B cell (primary cell): ENCODE results near the gene FGF3. TPM values are rescaled to one million over a fixed set of nuclear protein-coding genes. Genes with fewer than 3 reads are reported as not detected.

Experiments used
- ATAC-seq: fragments of 200-7000 bp; cut with Tn5 transposase; one replicate; pipeline ENCODE4 v1.10.0; 2021; ENCODE audit warnings: low read depth, mild to moderate bottlenecking, moderate number of reproducible peaks, moderate library complexity
- CTCF ChIA-PET: fragments of 350-600 bp; sonication (Branson Sonifier 250); formaldehyde crosslinking; loops from one replicate; lab custom pipeline; 2021; ENCODE audit warnings: antibody characterized with exemption, inconsistent platforms; lab: Charles Lee
- POLR2A ChIA-PET: fragments of 350-600 bp; sonication (Branson Sonifier 250); formaldehyde crosslinking; loops from one replicate; lab custom pipeline; 2021; ENCODE audit warnings: antibody characterized with exemption; lab: Charles Lee
- DNase-seq: peaks from one replicate; pipeline ENCODE4 v3.0.0; 2013
- H2AFZ ChIP-seq: 2 replicates; pipeline ENCODE4 v1.6.1; 2012; ENCODE audit warnings: mild to moderate bottlenecking, low read depth, low read length; ENCODE audit not compliant: insufficient read depth, poor library complexity, severe bottlenecking
- H3K27ac ChIP-seq, 2 donors: 1 replicate in 1 of 2; 2 replicates in 1 of 2; pipeline ENCODE4 v1.5.1; 2012 to 2013; ENCODE audit warnings: low read length in 2 of 2, mild to moderate bottlenecking in 2 of 2, moderate library complexity in 1 of 2
- H3K27me3 ChIP-seq, 4 experiments: fragments of 200-600 bp in 1 of 4; sonication (generic) in 1 of 4; replicated peaks in 1 of 4; 1 replicate in 2 of 4; 2 replicates in 2 of 4; pipeline versions ENCODE4 v1.6.1 to v1.7.0; 2013 to 2016; ENCODE audit warnings: low read length in 3 of 4, mild to moderate bottlenecking in 2 of 4, mixed read lengths in 1 of 4, moderate library complexity in 1 of 4; ENCODE audit not compliant: insufficient read depth in 4 of 4, control insufficient read depth in 3 of 4; ENCODE audit errors: control extremely low read depth in 1 of 4
- H3K36me3 ChIP-seq, 2 experiments: replicated peaks in 1 of 2; 1 replicate in 1 of 2; 2 replicates in 1 of 2; pipeline versions ENCODE4 v1.6.1 to v1.7.1; 2013; ENCODE audit warnings: low read length in 1 of 2; ENCODE audit not compliant: insufficient read depth in 2 of 2, control insufficient read depth in 1 of 2; ENCODE audit errors: control extremely low read depth in 1 of 2, extremely low read depth in 1 of 2
- H3K4me1 ChIP-seq, 2 donors: fragments of 200-600 bp in 1 of 2; sonication (generic) in 1 of 2; 1 replicate in 1 of 2; 2 replicates in 1 of 2; pipeline versions ENCODE4 v1.5.1 to v1.6.1; 2013 to 2017; ENCODE audit warnings: low read length in 2 of 2; ENCODE audit not compliant: control insufficient read depth in 2 of 2, insufficient read depth in 2 of 2
- H3K4me2 ChIP-seq: replicated peaks from 2 replicates; pipeline ENCODE3; 2012; ENCODE audit warnings: mild to moderate bottlenecking, low read depth, low read length; ENCODE audit not compliant: poor library complexity, severe bottlenecking
- H3K4me3 ChIP-seq, 5 experiments: fragments of 200-600 bp in 1 of 5; sonication (generic) in 1 of 5; 1 replicate in 3 of 5; 2 replicates in 2 of 5; pipeline versions ENCODE4 v1.5.1 to v1.7.0; 2011 to 2016; ENCODE audit warnings: low read length in 4 of 5, mild to moderate bottlenecking in 4 of 5, low read depth in 2 of 5, control low read depth in 1 of 5, moderate library complexity in 1 of 5; ENCODE audit not compliant: insufficient read depth in 1 of 5; ENCODE audit errors: control extremely low read depth in 1 of 5, extremely low read depth in 1 of 5
- H3K79me2 ChIP-seq: fragments of 200-600 bp; sonication (generic); one replicate; pipeline ENCODE4 v1.6.0; 2016; ENCODE audit warnings: low read length; ENCODE audit not compliant: control insufficient read depth, insufficient read depth
- H3K9ac ChIP-seq: fragments of 200-600 bp; sonication (generic); 2 replicates; pipeline ENCODE4 v1.6.1; 2017; ENCODE audit warnings: mild to moderate bottlenecking, low read length, moderate library complexity
- H3K9me3 ChIP-seq, 3 donors: one replicate each; pipeline versions ENCODE4 v1.6.1 to v1.7.1; 2013; ENCODE audit warnings: low read length in 2 of 3; ENCODE audit not compliant: control insufficient read depth in 2 of 3, insufficient read depth in 1 of 3; ENCODE audit errors: control extremely low read depth in 1 of 3
- H4K20me1 ChIP-seq: 2 replicates; pipeline ENCODE4 v1.6.0; 2012; ENCODE audit warnings: mild to moderate bottlenecking, low read length; ENCODE audit not compliant: insufficient read depth, control insufficient read depth, poor library complexity, severe bottlenecking
- H3K27ac Mint-ChIP-seq: one replicate; pipeline ENCODE4 v1.8.0; 2021; ENCODE audit warnings: mixed read lengths
- H3K27me3 Mint-ChIP-seq: one replicate; pipeline ENCODE4 v1.8.0; 2021; ENCODE audit warnings: mixed read lengths
- H3K4me1 Mint-ChIP-seq: one replicate; pipeline ENCODE4 v1.8.0; 2021; ENCODE audit warnings: mixed read lengths
- H3K4me3 Mint-ChIP-seq: one replicate; pipeline ENCODE4 v1.8.0; 2021; ENCODE audit warnings: mixed read lengths
- H3K9me3 Mint-ChIP-seq: one replicate; pipeline ENCODE4 v1.8.0; 2022; ENCODE audit warnings: mixed read lengths; ENCODE audit not compliant: insufficient read depth
- CTCF ChIP-seq: fragments of 200-600 bp; IDR thresholded peaks from one replicate; pipeline ENCODE4 v1.8.0; 2022; ENCODE audit warnings: antibody characterized with exemption, mild to moderate bottlenecking
- EZH2 ChIP-seq: IDR thresholded peaks from 2 replicates; pipeline ENCODE4 v1.6.1; 2012; ENCODE audit warnings: borderline replicate concordance, low read depth, mild to moderate bottlenecking, moderate library complexity, low read length; ENCODE audit not compliant: insufficient read depth, poor library complexity, severe bottlenecking
- WGBS: methylation state at CpG from one replicate; pipeline ENCODE4 v1.1.5; 2013; ENCODE audit warnings: missing lambda C conversion rate; ENCODE audit not compliant: insufficient coverage; 5-methylcytosine and 5-hydroxymethylcytosine counted together
- intact Hi-C: fragments of 100-400 bp; cut with micrococcal nuclease; formaldehyde crosslinking; loops from one replicate; pipeline ENCODE4 v1.10.0; 2022
- polyA plus RNA-seq: library from polyadenylated mRNA; depleted of rRNA; stranded (reverse); fragments of >200 nt; gene quantifications from 2 replicates; pipeline ENCODE4 v1.2.3, GENCODE V29; 2012
- total RNA-seq, 2 donors: library from RNA; stranded (reverse); fragments of 120-200 nt in 1 of 2; gene quantifications; 1 replicate in 1 of 2; 2 replicates in 1 of 2; pipeline versions ENCODE4 v1.2.3 to v1.2.4, GENCODE V29; 2013 to 2022

FGF3 gene
- total and polyA plus RNA-seq, 2 donors (not counting 1 experiment from before 2014, with no cell fraction given): not detected

GRCh38 chr11:69839516-69839915 lies 20.3 kb upstream of the FGF3 start:
- Histone ChIP-seq H3K4me3 (no peak overlapping the region), H3K27ac (no peak overlapping the region), H3K9me3 (peaks cover 0 to 2% (median 0%) of the 10 kb centered on the region in 3 donors), H4K20me1 (no peaks in the 10 kb centered on the region), H3K36me3 (no peaks in the 10 kb centered on the region), H3K4me2 (no peak overlapping the region), H3K79me2 (no peaks in the 10 kb centered on the region), H2AFZ (no peak overlapping the region), H3K4me1 (no peaks in the 10 kb centered on the region), H3K27me3 (peaks cover 0 to 17% (median 3%) of the 10 kb centered on the region in 4 experiments), H3K9ac (no peak overlapping the region)
- H3K4me1 Mint-ChIP-seq: no peaks in the 10 kb centered on the region
- no peak overlapping the region for H3K4me3 Mint-ChIP-seq
- TF ChIP-seq EZH2 (no peak), CTCF (no peak)
- H3K9me3 Mint-ChIP-seq: no peaks in the 10 kb centered on the region
- no peak for DNase-seq
- WGBS: 87% methylated on average over 8 of the region's 9 CpGs
- POLR2A ChIA-PET: no interaction called here
- ATAC-seq: no peak
- intact Hi-C loops: no loop called here
- H3K27me3 Mint-ChIP-seq: peaks cover 22% of the 10 kb centered on the region
- H3K27ac Mint-ChIP-seq: no peak overlapping the region
- CTCF ChIA-PET: no interaction called here

- Histone ChIP-seq H3K9me3 (peaks cover 0 to 2% (median 0%) of the 10 kb centered on the region in 3 donors), H3K27me3 (peaks cover 0 to 20% (median 5%) of the 10 kb centered on the region in 4 experiments), H3K4me1 (no peaks in the 10 kb centered on the region), H3K4me2 (no peak overlapping the region), H3K79me2 (no peaks in the 10 kb centered on the region), H3K9ac (no peak overlapping the region), H4K20me1 (no peaks in the 10 kb centered on the region), H3K36me3 (no peaks in the 10 kb centered on the region), H2AFZ (no peak overlapping the region), H3K4me3 (no peak overlapping the region), H3K27ac (no peak overlapping the region)
- H3K9me3 Mint-ChIP-seq: no peaks in the 10 kb centered on the region
- WGBS: 83% methylated on average over 5 of the region's 5 CpGs
- ATAC-seq: no peak
- ChIA-PET POLR2A (no interaction called here), CTCF (no interaction called here)
- no peak for TF ChIP-seq CTCF
- TF ChIP-seq EZH2: no peak
- no peak overlapping the region for H3K27ac Mint-ChIP-seq
- peaks cover 31% of the 10 kb centered on the region for H3K27me3 Mint-ChIP-seq
- H3K4me1 Mint-ChIP-seq: no peaks in the 10 kb centered on the region
- DNase-seq: no peak
- intact Hi-C loops: no loop called here
- no peak overlapping the region for H3K4me3 Mint-ChIP-seq
These were observed 18.6 kb upstream of the FGF3 start for GRCh38 chr11:69837791-69838190.
